Neural crest cell (in vitro differentiated cells): ENCODE measurements around the gene ALDH1B1. TPM values are rescaled to one million over a fixed set of nuclear protein-coding genes. Genes with fewer than 3 reads are reported as not detected.

ENCODE experiments used
- DNase-seq: peaks from one replicate; pipeline ENCODE4 v3.0.0; 2021; ENCODE audit warnings: low read depth, mixed read lengths, low spot score
- H3K27ac Mint-ChIP-seq: one replicate; pipeline ENCODE4 v1.8.0; 2021; ENCODE audit warnings: mild to moderate bottlenecking, mixed read lengths; ENCODE audit not compliant: unreplicated experiment
- H3K27me3 Mint-ChIP-seq: 2 replicates; pipeline ENCODE4 v1.8.0; 2021; ENCODE audit warnings: low read depth, mild to moderate bottlenecking, mixed read lengths
- H3K36me3 Mint-ChIP-seq: 2 replicates; pipeline ENCODE4 v1.8.0; 2021; ENCODE audit warnings: low read depth, mild to moderate bottlenecking, mixed read lengths
- H3K4me1 Mint-ChIP-seq: 2 replicates; pipeline ENCODE4 v1.8.0; 2021; ENCODE audit warnings: mixed read lengths
- H3K4me3 Mint-ChIP-seq: one replicate; pipeline ENCODE4 v1.8.0; 2021; ENCODE audit warnings: mild to moderate bottlenecking, mixed read lengths
- H3K9me3 Mint-ChIP-seq: 2 replicates; pipeline ENCODE4 v1.8.0; 2021; ENCODE audit warnings: mixed read lengths
- CTCF ChIP-seq: fragments of 200-600 bp; sonication (generic); conservative IDR thresholded peaks from 2 replicates; pipeline ENCODE4 v1.5.0; 2021; ENCODE audit warnings: antibody characterized with exemption, mild to moderate bottlenecking
- total RNA-seq: library from RNA; stranded (reverse); gene quantifications from 2 replicates; pipeline ENCODE4 v1.2.1, GENCODE V29; 2021

Gene ALDH1B1
- total RNA-seq, 1 donor from 2014 or later: 32.9 TPM

GRCh38 chr9:38359297-38359653, 33.2 kb upstream of the ALDH1B1 start:
- no peak overlapping the region for H3K4me3 Mint-ChIP-seq
- TF ChIP-seq CTCF: no peak
- no peak for DNase-seq
- peaks cover 2% of the 10 kb centered on the region for H3K27me3 Mint-ChIP-seq
- peaks cover 40% of the 10 kb centered on the region for H3K4me1 Mint-ChIP-seq
- no peak overlapping the region for H3K27ac Mint-ChIP-seq
- no peaks in the 10 kb centered on the region for H3K36me3 Mint-ChIP-seq
- no peaks in the 10 kb centered on the region for H3K9me3 Mint-ChIP-seq

GRCh38 chr9:38359689-38360385, 32.7 kb upstream of the ALDH1B1 start:
- TF ChIP-seq CTCF: no peak
- Mint-ChIP-seq H3K27me3 (peaks cover 2% of the 10 kb centered on the region), H3K27ac (peak overlapping the region; percentile 6), H3K4me1 (peaks cover 40% of the 10 kb centered on the region), H3K36me3 (no peaks in the 10 kb centered on the region), H3K9me3 (no peaks in the 10 kb centered on the region), H3K4me3 (no peak overlapping the region)
- no peak for DNase-seq

GRCh38 chr9:38360839-38361472, 31.5 kb upstream of the ALDH1B1 start:
- no peaks in the 10 kb centered on the region for H3K36me3 Mint-ChIP-seq
- no peak overlapping the region for H3K27ac Mint-ChIP-seq
- TF ChIP-seq CTCF: no peak
- peaks cover 2% of the 10 kb centered on the region for H3K27me3 Mint-ChIP-seq
- peaks cover 36% of the 10 kb centered on the region for H3K4me1 Mint-ChIP-seq
- no peak overlapping the region for H3K4me3 Mint-ChIP-seq
- H3K9me3 Mint-ChIP-seq: no peaks in the 10 kb centered on the region
- no peak for DNase-seq

- no peaks in the 10 kb centered on the region for H3K9me3 Mint-ChIP-seq
- H3K4me1 Mint-ChIP-seq: peaks cover 36% of the 10 kb centered on the region
- no peak for DNase-seq
- H3K27ac Mint-ChIP-seq: no peak overlapping the region
- TF ChIP-seq CTCF: no peak
- peaks cover 2% of the 10 kb centered on the region for H3K27me3 Mint-ChIP-seq
- no peaks in the 10 kb centered on the region for H3K36me3 Mint-ChIP-seq
- no peak overlapping the region for H3K4me3 Mint-ChIP-seq
Observed at GRCh38 chr9:38361473-38361850, 31.0 kb upstream of the ALDH1B1 start.

GRCh38 chr9:38362852-38363588, 29.5 kb upstream of the ALDH1B1 start:
- no peaks in the 10 kb centered on the region for H3K9me3 Mint-ChIP-seq

More at GRCh38 chr9:38362852-38363588, 29.5 kb upstream of the ALDH1B1 start:
- peak; percentile 79 for TF ChIP-seq CTCF
- H3K27ac Mint-ChIP-seq: no peak overlapping the region
- peak; percentile 21 for DNase-seq
- no peak overlapping the region for H3K4me3 Mint-ChIP-seq
- H3K36me3 Mint-ChIP-seq: no peaks in the 10 kb centered on the region
- peaks cover 32% of the 10 kb centered on the region for H3K4me1 Mint-ChIP-seq
- H3K27me3 Mint-ChIP-seq: peaks cover 4% of the 10 kb centered on the region
